Left ventricle myocardium inferior (tissue), 1 donor: ENCODE measurements around the gene WNT5A. TPM values are rescaled to one million over a fixed set of nuclear protein-coding genes. Genes with fewer than 3 reads are reported as not detected.

Experiments
- DNase-seq: peaks from one replicate; pipeline ENCODE4 v3.0.0-alpha.2; 2020
- H3K27ac ChIP-seq: fragments of 200-600 bp; replicated peaks from 2 replicates; pipeline ENCODE4 v1.8.0; 2021
- H3K27me3 ChIP-seq: fragments of 200-600 bp; 2 replicates; pipeline ENCODE4 v1.8.0; 2021; ENCODE audit warnings: low read depth
- H3K36me3 ChIP-seq: fragments of 200-600 bp; 2 replicates; pipeline ENCODE4 v1.8.0; 2021
- H3K4me1 ChIP-seq: fragments of 200-600 bp; 2 replicates; pipeline ENCODE4 v1.8.0; 2021
- H3K4me3 ChIP-seq: fragments of 200-600 bp; 2 replicates; pipeline ENCODE4 v1.8.0; 2021; ENCODE audit warnings: mild to moderate bottlenecking, moderate library complexity
- H3K9me3 ChIP-seq: fragments of 200-600 bp; replicated peaks from 2 replicates; pipeline ENCODE4 v1.8.0; 2021
- intact Hi-C: fragments of 100-400 bp; cut with micrococcal nuclease; formaldehyde crosslinking; loops from one replicate; pipeline ENCODE4 v1.11.0; 2022
- total RNA-seq: library from RNA; stranded (reverse); fragmentation: NEBNext Ultra II Directional; extraction: Animal tissue kit (Norgen Biotek cat#: 25700); gene quantifications from one replicate; pipeline ENCODE4 v1.2.1, GENCODE V29; 2021
- TF ChIP-seq, protein P1 (sequence below): fragments of 200-600 bp; IDR thresholded peaks from 2 replicates; pipeline ENCODE4 v1.8.0; 2021; ENCODE audit warnings: antibody characterized with exemption, mild to moderate bottlenecking, borderline replicate concordance
- donor health status: DM: no; HTN: yes; CAD: no; lungs with severe emphysema.

The WNT5A gene
- total RNA-seq, 1 donor from 2014 or later: 3.8 TPM

DNA sequence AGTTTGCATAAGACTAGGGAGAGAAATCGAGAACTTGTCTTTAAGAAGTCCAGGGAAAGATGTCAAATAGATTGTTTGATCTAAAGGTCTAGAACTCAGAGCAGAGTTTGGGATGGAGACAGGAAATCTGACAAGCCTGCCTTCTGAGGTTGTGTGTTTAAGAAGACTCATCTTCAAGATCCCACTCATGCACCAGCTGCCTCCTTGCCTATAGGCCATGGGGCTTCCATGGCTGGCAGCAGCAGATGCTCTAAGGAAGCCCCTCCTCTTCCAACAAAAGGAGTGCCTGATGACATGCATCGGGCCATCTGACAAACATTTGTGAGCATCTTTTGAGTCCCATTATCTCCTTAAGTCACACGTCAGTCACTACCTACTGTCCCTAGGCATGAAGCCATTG, 47.4 kb downstream of the WNT5A start:
- Histone ChIP-seq H3K4me3 (no peak overlapping the region), H3K9me3 (no peaks in the 10 kb centered on the region), H3K27me3 (peaks cover 8% of the 10 kb centered on the region), H3K27ac (no peak overlapping the region), H3K36me3 (no peaks in the 10 kb centered on the region), H3K4me1 (no peaks in the 10 kb centered on the region)
- no peak for DNase-seq
- intact Hi-C loops: no loop called here
- TF ChIP-seq, protein P1, sequence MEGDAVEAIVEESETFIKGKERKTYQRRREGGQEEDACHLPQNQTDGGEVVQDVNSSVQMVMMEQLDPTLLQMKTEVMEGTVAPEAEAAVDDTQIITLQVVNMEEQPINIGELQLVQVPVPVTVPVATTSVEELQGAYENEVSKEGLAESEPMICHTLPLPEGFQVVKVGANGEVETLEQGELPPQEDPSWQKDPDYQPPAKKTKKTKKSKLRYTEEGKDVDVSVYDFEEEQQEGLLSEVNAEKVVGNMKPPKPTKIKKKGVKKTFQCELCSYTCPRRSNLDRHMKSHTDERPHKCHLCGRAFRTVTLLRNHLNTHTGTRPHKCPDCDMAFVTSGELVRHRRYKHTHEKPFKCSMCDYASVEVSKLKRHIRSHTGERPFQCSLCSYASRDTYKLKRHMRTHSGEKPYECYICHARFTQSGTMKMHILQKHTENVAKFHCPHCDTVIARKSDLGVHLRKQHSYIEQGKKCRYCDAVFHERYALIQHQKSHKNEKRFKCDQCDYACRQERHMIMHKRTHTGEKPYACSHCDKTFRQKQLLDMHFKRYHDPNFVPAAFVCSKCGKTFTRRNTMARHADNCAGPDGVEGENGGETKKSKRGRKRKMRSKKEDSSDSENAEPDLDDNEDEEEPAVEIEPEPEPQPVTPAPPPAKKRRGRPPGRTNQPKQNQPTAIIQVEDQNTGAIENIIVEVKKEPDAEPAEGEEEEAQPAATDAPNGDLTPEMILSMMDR: no peak

DNA sequence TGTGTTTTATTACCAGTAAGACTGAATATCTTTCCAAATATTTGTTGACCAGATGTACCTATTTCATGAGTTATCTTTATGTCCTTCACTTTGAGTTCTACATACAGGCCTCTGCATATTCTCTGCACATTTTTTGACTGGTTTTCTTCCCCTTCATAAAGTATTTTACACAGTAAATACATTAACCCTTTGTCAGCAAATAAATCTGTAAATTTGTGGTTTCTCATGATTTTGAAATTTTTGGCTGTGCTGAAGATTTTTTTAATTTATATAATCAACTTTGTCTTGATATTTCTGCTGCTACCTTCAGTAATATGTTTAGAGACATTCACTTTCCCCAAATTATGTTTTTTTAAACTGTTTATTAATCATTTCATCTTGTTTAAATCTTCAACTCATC, 50.5 kb downstream of the WNT5A start:
- DNase-seq: no peak
- Histone ChIP-seq H3K36me3 (no peaks in the 10 kb centered on the region), H3K27me3 (peaks cover 21% of the 10 kb centered on the region), H3K4me1 (no peaks in the 10 kb centered on the region), H3K4me3 (no peak overlapping the region), H3K9me3 (no peaks in the 10 kb centered on the region), H3K27ac (no peak overlapping the region)
- TF ChIP-seq, protein P1: no peak
- intact Hi-C loops: no loop called here

DNA sequence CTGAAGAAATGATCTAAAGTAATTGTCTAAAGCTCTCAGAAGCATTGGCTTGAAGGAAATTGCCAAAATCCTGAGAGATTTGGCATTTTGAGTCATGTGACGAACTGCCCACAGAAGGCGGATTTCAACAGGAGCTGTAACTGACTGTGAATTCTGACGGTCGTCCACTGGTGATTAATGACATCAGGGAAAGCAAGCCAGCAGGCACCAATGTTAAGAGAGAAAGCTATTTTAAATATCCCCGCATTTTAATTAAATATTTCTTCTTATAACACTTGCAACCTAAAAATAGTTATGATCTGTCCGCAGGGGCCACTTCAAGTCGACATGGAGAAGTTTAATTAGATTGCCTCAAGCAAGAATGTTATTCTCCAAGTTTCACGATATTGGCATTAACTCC, 51.6 kb downstream of the WNT5A start:
- no peaks in the 10 kb centered on the region for H3K9me3 ChIP-seq

DNA sequence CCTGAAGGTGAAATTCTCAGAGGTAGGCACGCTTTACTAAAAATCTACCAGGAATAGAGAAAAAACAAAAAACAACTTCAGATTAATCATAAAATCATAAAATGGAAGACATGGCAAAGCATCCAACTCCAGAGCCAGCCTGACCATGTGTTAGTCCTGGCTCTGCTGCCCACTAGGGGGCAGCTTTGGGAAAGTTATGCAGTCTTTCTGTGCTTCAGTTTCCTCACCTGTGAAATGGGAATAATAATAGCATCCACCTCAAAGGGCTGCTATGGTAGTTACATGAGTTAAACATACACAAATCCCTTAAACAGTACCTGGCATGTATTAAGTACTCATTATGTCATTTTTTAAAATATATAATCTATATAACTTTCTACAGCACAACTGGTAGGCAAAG, 52.3 kb downstream of the WNT5A start:
- TF ChIP-seq, protein P1: peak; percentile 38
- no peaks in the 10 kb centered on the region for H3K4me1 ChIP-seq
- H3K27me3 ChIP-seq: peaks cover 29% of the 10 kb centered on the region
- intact Hi-C loops: no loop called here
- H3K9me3 ChIP-seq: no peaks in the 10 kb centered on the region
- H3K36me3 ChIP-seq: no peaks in the 10 kb centered on the region
- H3K27ac ChIP-seq: no peak overlapping the region
- no peak overlapping the region for H3K4me3 ChIP-seq
- DNase-seq: no peak

More for the DNA sequence above, 51.6 kb downstream of the WNT5A start:
- Histone ChIP-seq H3K4me3 (no peak overlapping the region), H3K27me3 (peaks cover 29% of the 10 kb centered on the region), H3K4me1 (no peaks in the 10 kb centered on the region), H3K36me3 (no peaks in the 10 kb centered on the region), H3K27ac (no peak overlapping the region)
- intact Hi-C loops: no loop called here
- no peak for DNase-seq
- TF ChIP-seq, protein P1: no peak

DNA sequence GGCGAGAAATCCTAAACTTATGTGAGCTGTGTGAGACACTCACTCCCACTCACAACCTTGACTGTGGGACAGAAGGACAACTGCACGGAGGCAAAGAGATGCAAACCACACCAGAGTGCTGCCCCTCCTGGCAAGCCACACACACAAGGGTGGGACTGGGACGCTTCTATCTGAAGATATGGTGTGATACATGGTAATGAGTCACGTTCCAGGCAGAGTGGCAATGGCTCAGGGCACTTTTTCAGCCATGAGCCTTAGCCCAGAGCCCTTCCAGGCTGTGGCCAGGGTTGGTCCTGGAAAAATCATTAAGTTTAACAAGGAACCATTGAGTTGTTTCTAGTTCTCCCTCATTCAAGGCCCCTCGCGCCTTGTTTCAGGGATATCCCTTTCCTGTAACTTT, 56.1 kb downstream of the WNT5A start:
- TF ChIP-seq, protein P1: no peak

DNA sequence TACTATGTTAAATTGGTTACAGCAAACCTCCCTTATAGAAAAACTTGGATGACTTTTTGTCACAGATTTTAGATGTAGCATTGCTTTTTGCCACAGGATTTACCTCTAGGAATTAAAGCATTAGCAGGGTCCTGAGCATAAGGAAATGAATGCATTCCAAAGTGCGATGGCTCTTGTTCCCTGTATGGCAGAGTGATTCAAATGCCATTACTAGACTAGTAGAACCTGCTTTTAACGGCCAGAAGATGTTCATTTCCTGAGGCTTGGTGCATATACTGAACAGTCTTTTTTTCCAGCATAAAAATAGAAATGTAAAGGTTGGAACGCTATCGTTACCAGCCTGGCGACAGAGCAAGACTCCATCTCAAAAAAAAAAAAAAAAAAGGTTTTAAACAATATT, 59.4 kb downstream of the WNT5A start:
- intact Hi-C loops: no loop called here
- H3K36me3 ChIP-seq: no peaks in the 10 kb centered on the region
- H3K9me3 ChIP-seq: peaks cover 5% of the 10 kb centered on the region
- no peak overlapping the region for H3K27ac ChIP-seq
- TF ChIP-seq, protein P1: no peak
- no peak overlapping the region for H3K4me3 ChIP-seq
- peaks cover 19% of the 10 kb centered on the region for H3K27me3 ChIP-seq
- H3K4me1 ChIP-seq: peaks cover 3% of the 10 kb centered on the region
- DNase-seq: no peak

More for the DNA sequence above, 56.1 kb downstream of the WNT5A start:
- Histone ChIP-seq H3K9me3 (no peaks in the 10 kb centered on the region), H3K27ac (no peak overlapping the region), H3K4me3 (no peak overlapping the region), H3K27me3 (peaks cover 29% of the 10 kb centered on the region), H3K36me3 (no peaks in the 10 kb centered on the region), H3K4me1 (no peaks in the 10 kb centered on the region)
- intact Hi-C loops: no loop called here
- no peak for DNase-seq
